Activated CD8-positive, alpha-beta memory T cell treated with anti-CD3 and anti-CD28 coated beads for 36 hours (primary cell): Measurements from ENCODE around the gene SLC7A8. TPM values are rescaled to one million over a fixed set of nuclear protein-coding genes. Genes with fewer than 3 reads are reported as not detected.

Experiments
- total RNA-seq, 2 experiments: library from RNA; stranded (reverse); gene quantifications; one replicate each; pipeline ENCODE4 v1.2.3, GENCODE V29; 2021

Gene SLC7A8
- total RNA-seq, 2 experiments from 2014 or later, result 0.40 to 0.86 TPM

Other genes with a start within 250 kb of the SLC7A8 start
- gene HAUS4, start 226.6 kb downstream of the SLC7A8 start, total RNA-seq, result 10 to 100 TPM; 46.5 to 49.2 TPM
- 1 to 10 TPM in 1 of 2 experiments, under 1 TPM in 1; 0.96 to 1.2 TPM for gene AJUBA, start 201.1 kb downstream of the SLC7A8 start, total RNA-seq
- gene C14orf93, start 173.5 kb downstream of the SLC7A8 start, total RNA-seq, result 1 to 10 TPM; 7.0 to 8.9 TPM
- 100 to 1,000 TPM; 176 to 182 TPM for gene PSMB5, start 148.8 kb downstream of the SLC7A8 start, total RNA-seq
- not detected for gene PSMB11, start 141.4 kb downstream of the SLC7A8 start, total RNA-seq
- gene CDH24, start 126.1 kb downstream of the SLC7A8 start, total RNA-seq, result under 1 TPM; 0.53 to 0.82 TPM
- gene ACIN1, start 88.5 kb downstream of the SLC7A8 start, total RNA-seq, result 100 to 1,000 TPM; 190 to 191 TPM
- 10 to 100 TPM; 51.6 to 56.5 TPM for gene C14orf119, start 88.2 kb downstream of the SLC7A8 start, total RNA-seq
- not detected for gene CIROP, start 78.7 kb downstream of the SLC7A8 start, total RNA-seq
- under 1 TPM; 0.19 to 0.21 TPM for gene CEBPE, start 64.4 kb downstream of the SLC7A8 start, total RNA-seq
- gene RNF212B, start 54.3 kb upstream of the SLC7A8 start, total RNA-seq, result not detected
- 10 to 100 TPM; 13.7 to 15.6 TPM for gene HOMEZ, start 102.5 kb upstream of the SLC7A8 start, total RNA-seq
- 10 to 100 TPM; 16.2 to 18.8 TPM for gene PPP1R3E, start 119.2 kb upstream of the SLC7A8 start, total RNA-seq
- under 1 TPM; 0.69 to 0.99 TPM for gene BCL2L2, start 123.2 kb upstream of the SLC7A8 start, total RNA-seq
- gene PABPN1, start 137.8 kb upstream of the SLC7A8 start, total RNA-seq, result 100 to 1,000 TPM; 294 to 299 TPM
- gene SLC22A17, start 169.2 kb upstream of the SLC7A8 start, total RNA-seq, result 1 to 10 TPM; 2.0 to 2.1 TPM
- not detected for gene EFS, start 181.5 kb upstream of the SLC7A8 start, total RNA-seq
- not detected for gene IL25, start 189.1 kb upstream of the SLC7A8 start, total RNA-seq
- gene CMTM5, start 193.4 kb upstream of the SLC7A8 start, total RNA-seq, result not detected
- gene MYH6, start 224.6 kb upstream of the SLC7A8 start, total RNA-seq, result not detected